ENCODE results near the gene CLEC18C.
"Not testable (repeated sequence)": the region's sequence is repeated elsewhere in the genome, so short reads cannot be mapped to it uniquely, and the experiment has no call there.

Gene CLEC18C

DNA sequence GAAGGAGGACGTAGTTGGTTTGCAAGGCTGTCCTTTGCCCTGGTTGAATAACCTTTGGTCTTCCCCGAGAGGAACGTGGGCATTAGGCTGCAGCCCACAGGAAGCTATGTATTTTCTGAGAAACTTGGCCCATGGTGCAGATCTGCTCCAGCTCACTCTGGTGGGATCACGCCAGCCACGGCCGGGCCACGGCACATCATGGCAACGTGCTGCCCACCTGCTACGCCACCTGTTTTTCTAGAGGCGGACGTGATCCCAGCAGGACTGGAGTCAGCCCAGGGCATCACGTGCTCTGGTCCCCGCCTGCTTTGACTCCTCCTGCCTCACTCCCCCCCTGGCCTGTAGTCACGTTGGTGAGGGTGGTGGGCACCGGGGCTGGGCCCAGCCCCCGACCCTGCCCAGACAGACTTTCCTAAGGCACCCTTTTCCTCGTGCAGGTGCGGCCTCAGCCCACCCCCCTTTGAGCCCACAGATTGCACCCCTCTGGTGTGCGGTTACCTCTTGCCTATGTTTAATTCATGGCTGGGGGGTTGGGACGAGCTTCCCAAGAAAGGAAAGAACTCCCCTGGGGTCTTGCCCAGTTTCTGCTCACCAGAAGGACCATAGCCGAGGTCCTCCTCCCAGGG is at the start of gene CLEC18C:
CLEC18C (plus strand) TSS at position 576 of the 626 bp plus-strand sequence. CDS start 492 bp downstream, outside the sequence.
- DNase-seq (ENCODE audit: low spot score), result not testable (repeated sequence)

DNA sequence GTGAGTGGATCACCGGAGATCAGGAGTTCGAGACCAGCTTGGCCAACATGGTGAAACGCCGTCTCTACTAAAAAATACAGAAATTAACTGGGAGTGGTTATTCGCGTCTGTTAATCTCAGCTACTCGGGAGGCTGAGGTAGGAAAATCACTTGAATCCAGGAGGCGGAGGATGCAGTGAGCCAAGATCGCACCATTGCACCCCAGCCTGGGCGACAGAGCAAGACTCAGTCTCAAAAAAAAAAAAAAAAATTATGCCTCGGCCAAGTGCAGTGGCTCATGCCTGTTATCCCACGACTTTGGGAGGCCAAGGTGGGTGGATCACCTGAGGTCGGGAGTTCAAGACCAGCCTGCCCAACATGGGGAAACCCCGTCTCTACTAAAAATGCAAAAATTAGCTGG is 49.8 kb upstream of the CLEC18C start:
- DNase-seq (ENCODE audit: low spot score), result not testable (repeated sequence)

DNA sequence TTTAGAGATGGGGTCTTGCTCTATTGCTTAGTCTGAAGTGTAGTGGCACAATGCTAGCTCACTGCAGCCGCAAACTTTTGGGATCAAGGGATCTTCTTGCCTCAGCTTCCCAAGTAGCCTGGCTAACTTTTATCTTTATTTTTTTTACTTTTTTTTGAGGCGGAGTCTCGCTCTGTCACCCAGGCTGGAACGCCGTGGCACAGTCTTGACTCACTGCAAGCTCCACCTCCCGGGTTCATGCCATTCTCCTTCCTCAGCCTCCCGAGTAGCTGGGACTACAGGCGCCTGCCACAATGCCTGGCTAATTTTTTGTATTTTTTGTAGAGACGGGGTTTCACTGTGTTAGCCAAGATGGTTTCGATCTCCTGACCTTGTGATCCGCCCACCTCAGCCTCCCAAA is 47.4 kb upstream of the CLEC18C start:
- not testable (repeated sequence) for DNase-seq (ENCODE audit: low spot score)

DNA sequence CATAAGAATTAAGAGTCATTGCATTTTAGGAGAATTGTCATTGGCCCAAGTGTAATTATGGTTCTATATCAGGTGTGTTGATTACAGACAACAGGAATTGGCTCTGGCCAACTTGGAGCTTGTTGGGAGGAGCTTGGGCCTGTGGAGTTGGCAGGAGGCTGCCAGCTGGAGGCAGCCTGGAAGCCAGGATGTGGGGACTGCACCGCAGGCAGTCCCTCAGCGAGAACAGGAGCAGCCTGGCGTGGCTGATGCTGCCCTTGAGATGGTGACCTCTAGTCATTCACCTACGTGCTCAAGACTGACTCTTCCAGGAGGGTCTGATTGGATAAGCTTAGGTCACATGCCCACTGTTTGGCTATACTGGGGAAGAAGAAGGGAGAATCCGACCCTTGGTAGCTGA is 45.9 kb upstream of the CLEC18C start:
- DNase-seq (ENCODE audit: low spot score), result not testable (repeated sequence)

DNA sequence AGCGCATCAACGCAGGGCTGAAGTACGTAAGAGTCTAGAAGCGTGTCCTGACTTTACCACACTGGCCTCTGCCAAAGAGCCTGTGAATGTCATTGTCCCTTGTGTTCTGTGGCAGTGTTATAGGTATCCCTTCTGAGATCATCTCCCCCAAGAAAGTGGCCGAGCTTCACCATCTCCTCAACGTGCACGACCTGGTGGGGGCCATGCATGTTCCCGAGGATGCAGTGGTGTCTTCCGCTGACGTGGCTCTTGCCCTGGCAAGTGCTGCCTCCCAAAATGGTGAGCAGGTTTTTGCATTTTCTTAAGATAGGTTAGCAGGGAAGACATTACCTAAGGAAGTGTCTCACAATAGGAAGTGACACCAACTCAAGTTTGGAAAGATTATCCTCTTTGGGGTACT is 44.7 kb upstream of the CLEC18C start:
- not testable (repeated sequence) for DNase-seq (ENCODE audit: low spot score)

DNA sequence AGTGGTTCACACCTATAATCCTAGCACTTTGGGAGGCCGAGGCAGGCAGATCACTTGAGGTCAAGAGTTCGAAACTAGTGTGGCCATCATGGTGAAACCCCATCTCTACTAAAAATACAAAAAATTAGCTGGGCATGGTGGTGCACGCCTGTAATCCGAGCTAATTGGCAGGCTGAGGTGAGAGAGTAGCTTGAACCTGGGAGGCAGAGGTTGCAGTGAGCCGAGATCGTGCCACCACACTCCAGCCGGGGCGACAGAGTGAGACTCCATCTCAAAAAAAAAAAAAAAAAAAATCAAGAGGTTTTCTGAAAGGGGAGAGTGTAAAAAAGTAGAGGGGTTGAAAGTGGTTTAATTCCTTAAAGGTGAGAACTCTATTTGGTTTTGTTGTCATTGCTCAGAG is 37.8 kb upstream of the CLEC18C start:
- DNase-seq (ENCODE audit: low spot score), result not testable (repeated sequence)

DNA sequence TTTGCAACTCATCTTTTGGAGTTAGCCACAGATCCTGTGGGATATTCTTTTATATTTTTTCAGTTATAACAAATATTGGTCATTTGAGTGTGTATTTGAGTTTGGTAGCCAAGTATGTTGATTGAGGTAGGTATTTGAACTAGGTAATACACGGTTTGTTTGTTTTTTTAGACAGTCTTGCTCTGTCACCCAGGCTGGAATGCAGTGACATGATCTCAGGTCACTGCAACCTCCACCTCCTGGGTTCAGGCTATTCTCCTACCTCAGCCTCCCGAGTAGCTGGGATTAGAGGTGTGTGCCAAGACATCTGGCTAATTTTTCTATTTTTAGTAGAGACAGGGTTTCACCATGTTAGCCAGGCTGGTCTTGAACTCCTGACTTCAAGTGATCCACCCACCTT is 37.0 kb upstream of the CLEC18C start:
- not testable (repeated sequence) for DNase-seq (ENCODE audit: low spot score)

DNA sequence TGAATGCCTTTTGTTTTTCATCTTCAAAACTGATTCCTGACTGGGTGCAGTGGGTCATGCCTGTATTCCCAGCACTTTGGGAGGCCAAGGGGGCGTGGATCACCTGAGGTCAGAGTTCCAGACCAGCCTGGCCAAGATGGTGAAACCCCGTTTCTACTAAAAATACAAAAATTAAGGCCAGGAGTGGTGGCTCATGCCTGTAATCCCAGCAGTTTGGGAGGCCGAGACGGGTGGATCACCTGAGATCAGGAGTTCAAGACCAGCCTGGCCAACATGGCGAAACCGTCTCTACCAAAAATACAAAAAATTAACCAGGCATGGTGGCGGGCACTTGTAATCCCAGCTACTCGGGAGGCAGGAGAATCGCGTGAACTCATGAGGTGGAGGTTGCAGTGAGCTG is 30.8 kb upstream of the CLEC18C start:
- DNase-seq (ENCODE audit: low spot score), result not testable (repeated sequence)

DNA sequence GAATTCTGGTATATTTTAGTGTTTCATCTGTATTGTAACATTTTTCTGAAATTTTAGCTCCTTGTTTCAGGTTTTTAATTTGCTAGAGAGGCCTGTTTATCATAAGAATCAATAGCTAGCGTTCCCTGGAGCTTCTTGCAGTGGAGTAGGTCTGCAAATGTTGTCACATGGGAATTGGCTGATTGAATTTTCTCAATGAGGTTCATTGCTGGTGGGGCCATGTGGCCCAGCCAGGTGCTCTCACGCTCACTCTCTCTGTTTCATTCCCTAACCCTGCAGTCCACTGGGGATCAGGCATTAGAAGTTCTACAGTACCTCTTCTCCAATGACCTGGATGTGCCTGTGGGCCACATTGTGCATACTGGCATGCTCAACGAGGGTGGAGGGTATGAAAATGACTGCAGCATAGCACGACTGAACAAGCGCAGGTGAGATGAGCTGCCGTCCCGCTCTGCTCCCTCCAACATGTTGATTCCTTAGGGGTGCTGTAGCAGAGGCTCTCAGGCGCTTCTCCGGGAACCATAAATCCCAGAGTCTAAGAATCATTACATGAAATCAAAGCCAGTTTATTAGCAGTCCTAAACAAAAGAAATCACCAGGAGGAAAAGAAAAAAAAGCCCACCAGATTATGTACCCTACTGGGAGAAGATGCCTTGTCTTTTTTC is 30.2 kb upstream of the CLEC18C start:
- not testable (repeated sequence) for DNase-seq (ENCODE audit: low spot score)

DNA sequence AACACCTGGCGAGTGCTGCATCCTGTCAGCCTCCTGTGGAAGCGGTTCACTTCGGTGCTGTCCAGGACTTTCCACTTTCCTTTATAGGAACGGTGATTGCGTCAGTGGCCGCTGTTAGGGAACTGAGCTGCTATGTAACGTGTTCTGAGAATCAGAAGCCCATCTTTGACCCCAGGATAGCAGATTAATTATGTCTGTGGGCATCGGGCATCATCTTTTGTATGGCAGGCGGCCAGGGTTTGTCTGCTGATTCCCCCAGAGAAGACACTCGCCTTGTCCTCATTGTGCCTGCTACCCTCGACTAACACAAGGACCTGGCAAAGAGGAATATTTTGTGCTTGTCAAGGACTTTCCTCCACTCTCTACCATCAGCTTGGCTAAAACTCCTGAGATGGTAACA is 25.7 kb upstream of the CLEC18C start:
- DNase-seq (ENCODE audit: low spot score), result not testable (repeated sequence)

DNA sequence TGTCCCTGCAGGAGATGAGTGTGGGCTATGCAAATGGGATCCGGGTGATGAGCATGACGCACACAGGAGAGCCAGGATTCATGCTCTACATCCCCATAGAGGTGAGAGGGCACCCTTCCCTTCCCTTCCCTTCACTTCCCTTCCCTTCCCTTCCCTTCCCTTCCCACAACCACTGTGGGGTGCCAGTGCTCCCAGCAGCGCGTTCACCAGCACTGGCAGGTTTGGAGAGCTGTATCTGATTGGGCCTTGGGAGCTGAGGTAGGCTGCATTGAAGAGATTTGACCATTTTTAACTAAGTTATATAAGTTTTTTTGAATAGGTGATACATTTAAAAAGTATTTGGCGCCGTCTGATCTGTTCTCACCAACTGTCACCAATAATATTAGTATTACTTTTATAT is 25.1 kb upstream of the CLEC18C start:
- not testable (repeated sequence) for DNase-seq (ENCODE audit: low spot score)

DNA sequence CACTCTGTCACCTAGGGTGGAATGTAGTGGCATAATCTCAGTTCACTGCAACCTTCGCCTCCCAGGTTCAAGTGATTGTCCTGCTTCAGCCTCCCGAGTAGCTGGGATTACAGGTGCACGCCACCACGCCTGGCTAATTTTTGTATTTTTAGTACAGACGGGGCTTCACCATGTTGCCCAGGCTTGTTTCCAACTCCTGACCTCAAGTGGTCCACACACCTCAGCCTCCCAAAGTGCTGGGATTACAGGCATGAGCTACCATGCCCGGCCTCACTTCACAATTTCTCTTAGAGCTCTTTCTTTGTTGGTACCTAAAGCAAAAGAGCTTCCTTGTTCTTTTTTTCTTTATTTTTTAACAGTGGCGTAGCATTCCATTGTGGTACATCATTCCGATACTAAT is 24.3 kb upstream of the CLEC18C start:
- DNase-seq (ENCODE audit: low spot score), result not testable (repeated sequence)

DNA sequence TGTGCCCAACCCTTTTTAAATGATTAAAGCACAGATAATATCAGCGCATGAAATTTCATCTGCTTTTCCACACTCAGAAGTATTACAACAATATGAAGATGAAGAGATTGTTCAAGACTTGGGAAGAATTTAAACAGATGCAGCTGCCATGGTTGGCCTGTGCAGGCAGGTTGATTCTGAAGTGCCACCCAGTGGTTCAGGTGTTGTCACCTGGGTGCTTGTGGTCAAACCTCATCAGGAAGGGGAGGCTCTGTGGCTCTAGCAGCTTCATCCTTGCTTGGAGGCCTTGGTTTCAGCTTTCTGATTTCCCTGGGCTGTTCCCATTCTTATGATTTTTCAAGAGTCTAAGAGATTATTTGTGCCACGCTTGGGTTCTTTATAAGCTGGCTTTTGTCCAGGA is 22.2 kb upstream of the CLEC18C start:
- DNase-seq (ENCODE audit: low spot score), result no peak

DNA sequence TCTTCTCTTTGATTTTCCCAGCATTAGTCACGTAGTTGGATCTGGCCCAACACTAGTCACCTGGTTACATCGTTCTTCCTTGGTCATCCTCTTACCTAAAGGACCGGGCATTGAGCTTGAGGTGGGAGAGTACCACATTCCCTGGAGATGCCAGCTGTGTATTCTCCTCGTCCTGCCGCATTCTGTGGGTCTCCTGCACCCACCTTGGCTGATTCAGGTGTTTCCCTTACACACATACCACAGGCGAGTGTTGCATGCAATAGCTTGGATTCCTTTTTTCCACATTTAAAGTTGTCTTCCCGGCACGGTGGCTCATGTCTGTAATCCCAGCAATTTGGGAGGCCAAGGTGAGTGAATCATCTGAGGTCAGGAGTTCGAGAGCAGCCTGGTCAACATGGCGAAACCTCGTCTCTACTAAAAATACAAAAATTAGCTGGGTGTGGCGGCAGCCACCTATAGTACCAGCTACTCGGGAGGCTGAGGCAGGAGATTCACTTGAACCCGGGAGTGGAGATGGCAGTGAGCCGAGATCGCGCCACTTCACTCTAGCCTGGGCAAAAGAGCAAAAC is 21.6 kb upstream of the CLEC18C start:
- DNase-seq (ENCODE audit: low spot score), result no peak

DNA sequence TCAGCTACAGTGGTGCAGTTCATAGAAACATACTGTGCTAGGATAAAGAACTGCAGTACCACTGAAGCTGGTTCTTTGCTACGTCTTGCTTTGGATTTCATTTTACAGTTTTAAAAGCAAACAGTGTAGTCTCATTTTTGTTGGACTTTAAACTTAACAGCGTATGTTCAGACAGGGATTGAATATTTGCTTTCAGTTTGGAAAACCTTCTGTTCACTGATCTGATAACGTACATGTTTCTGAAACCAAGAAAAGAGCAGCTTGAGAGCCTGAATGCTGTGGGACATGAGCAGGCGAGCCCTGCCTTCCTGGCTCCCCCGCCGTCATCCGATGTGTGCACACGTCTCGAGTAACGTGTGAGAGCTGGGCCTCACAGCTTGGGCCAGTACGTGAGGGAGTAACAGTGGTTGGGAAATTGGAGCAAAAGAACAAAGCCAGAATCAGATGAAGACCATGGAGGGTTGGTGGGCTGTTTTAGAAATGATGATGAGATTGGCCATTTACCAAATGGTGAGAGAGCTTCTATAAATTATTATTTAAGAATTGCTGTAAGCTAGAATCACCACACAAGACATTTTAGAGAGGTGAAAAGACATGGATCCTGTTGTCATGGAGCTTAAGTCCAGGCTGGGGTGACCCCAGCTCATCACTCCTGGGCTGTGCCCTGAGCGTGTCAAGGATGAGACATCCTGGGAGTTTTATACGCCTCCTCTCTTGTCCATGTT is 20.8 kb upstream of the CLEC18C start:
- no peak for DNase-seq (ENCODE audit: low spot score)

DNA sequence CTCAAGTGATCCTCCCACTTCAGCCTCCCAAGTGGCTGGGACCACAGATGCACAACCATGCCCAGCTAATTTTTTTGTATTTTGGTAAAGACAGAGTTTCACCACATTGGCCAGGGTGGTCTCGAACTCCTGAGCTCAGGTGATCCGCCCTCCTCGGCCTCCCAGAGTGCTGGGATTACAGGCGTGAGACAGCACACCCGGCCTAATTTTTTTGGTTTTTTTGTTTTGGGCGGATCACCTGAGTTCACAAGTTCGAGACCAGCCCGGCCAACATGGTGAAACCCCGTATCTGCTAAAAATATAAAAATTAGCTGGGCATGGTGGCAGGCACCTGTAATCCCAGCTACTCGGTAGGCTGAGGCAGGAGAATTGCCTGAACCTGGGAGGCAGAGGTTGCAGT is 18.9 kb upstream of the CLEC18C start:
- DNase-seq (ENCODE audit: low spot score), result not testable (repeated sequence)

DNA sequence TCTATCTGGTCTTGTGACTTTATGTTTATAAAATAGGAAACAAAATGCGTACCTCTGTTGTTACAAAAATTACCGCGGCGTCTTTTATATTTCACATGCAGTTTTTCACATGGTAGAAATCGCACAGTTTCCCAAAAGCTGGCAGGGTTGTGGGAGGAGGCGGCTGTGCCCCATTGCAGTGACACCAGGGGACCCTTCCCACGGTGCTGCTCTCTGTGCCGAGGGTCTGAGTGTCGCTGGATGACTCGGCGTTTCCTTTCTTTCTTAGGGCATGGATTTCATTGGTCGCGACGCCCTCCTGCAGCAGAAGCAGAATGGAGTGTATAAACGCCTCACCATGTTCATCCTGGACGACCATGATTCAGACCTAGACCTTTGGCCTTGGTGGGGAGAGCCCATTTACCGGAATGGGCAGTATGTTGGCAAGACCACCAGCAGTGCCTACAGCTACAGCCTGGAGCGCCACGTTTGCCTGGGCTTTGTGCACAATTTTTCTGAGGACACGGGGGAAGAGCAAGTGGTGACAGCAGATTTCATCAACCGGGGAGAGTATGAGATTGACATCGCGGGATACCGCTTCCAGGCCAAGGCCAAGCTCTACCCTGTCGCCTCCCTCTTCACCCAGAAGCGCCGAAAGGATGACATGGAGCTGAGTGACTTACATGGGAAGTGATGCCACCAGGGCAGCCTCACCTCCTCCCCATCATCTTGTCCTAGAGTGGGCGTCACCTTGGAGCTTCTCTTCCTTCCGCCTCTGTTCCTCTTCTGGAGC is 17.2 kb upstream of the CLEC18C start:
- no peak for DNase-seq (ENCODE audit: low spot score)

DNA sequence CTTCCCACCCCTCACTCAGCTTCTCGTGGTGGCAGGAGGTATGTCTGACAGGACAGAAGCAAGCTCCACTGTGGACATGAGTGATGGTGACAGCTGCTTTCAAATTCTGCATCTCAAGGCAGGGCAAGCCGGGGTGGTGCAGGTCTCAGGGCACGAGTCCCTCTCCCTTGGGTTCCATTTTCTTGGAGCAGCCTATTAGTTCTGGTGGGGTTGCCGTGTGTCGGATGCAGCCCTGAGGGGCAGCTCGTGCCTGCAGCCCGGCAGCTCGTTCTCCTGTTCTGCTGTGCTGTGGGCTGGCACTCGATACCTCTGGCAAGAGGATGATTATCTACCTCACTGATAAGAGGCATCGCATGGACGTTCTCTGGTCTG is 16.5 kb upstream of the CLEC18C start:
- no peak for DNase-seq (ENCODE audit: low spot score)

DNA sequence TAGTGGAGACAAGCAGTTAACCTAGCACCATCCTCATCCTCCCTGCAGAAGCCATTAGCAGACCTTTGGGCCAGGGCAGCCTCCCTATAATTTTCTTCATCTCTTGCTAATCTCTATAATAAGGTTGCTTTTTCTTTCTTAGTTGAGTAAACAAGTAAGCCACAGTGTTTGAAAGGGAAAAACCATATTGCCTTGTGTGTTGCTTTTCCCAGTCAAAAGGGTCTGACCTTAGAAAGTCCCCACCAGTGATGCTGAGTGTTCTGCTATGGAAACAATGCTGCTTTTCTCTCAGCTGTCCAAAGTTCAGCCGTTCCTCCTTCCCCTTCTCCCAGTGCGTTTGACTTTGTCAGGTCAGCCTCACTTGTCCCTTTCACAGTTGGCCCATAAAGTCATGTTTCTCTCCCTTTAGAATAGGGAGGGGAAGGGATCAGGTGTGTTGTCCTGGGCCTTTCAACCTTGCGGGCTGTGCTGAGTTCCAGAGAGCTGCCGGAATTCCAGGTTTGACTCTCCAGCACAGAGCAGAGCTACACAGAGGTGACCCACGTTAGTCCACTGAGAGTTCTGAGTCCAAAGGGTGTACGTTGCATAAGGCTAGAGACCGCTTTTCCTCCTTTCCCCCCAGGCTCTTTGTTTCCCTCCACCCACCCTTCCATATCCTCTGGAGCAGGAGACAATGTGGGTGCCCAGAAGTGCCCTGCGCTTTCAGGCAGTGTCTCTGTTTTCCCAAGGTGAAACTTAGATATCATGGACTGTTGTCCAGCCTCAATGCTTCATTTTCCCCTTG is 15.9 kb upstream of the CLEC18C start:
- no peak for DNase-seq (ENCODE audit: low spot score)

DNA sequence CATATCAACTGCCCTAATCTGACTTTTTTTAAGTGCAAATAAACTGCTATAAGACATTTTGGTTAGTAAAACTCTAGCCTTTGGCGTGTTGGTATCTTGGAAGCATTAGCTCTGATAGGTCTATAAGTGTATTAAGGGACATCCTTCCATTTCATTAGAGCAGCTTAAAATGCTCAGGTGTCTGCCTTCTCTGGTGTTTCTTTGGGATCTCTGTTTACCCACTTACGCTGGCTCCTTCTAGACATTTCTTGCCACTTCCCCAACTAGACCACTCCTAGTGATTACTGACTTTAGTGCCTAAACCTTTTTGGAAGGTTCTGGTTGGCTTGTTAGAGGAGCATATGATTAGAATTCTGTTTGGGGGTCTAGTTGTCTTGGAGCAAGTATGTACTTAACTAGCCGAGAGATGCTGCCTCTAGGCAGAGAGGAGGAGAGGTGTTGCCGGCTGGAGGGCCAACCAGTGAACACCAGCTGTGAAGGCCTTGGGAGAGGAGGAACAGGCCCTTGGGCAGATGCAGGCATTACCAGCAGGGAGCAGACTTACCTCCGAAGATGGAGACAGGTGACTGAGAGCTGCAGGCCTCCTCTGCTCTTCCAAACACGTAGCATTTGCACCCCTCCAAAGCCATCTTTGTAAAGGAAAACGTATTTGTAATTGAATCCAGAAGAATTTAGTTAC is 15.2 kb upstream of the CLEC18C start:
- DNase-seq (ENCODE audit: low spot score), result no peak
